GM12801 (cell line): ENCODE results near the gene DNM2.

Experiments
- TF ChIP-seq, protein P1 (sequence below): IDR thresholded peaks from one replicate; pipeline ENCODE4 v1.5.1; 2011; ENCODE audit warnings: control low read depth; ENCODE audit not compliant: insufficient read length; ENCODE audit errors: extremely low read depth

Gene DNM2

DNA sequence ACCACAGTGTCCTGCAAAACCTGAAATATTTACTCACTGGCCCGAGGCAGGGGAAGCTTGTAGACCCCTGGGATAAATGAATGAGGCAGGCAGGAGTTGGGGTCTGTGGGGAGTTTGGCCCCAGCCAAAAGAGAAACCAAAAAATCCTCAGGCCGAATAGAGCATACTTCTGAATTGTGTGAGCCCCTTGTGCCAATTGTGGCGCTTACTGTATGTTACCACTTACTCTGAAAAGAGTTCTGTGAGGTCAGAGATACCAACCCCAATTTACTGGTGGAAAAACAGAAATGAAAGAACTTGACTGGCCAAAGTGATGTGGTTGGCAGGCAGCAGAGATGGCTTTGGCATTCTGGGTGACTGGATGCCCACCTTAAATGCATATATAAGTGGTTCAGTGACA, 160.4 kb downstream of the DNM2 start:
- TF ChIP-seq, protein P1, sequence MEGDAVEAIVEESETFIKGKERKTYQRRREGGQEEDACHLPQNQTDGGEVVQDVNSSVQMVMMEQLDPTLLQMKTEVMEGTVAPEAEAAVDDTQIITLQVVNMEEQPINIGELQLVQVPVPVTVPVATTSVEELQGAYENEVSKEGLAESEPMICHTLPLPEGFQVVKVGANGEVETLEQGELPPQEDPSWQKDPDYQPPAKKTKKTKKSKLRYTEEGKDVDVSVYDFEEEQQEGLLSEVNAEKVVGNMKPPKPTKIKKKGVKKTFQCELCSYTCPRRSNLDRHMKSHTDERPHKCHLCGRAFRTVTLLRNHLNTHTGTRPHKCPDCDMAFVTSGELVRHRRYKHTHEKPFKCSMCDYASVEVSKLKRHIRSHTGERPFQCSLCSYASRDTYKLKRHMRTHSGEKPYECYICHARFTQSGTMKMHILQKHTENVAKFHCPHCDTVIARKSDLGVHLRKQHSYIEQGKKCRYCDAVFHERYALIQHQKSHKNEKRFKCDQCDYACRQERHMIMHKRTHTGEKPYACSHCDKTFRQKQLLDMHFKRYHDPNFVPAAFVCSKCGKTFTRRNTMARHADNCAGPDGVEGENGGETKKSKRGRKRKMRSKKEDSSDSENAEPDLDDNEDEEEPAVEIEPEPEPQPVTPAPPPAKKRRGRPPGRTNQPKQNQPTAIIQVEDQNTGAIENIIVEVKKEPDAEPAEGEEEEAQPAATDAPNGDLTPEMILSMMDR, result no peak
